Smooth muscle cell (in vitro differentiated cells): ENCODE results near the gene RPS27L. TPM values are rescaled to one million over a fixed set of nuclear protein-coding genes. Genes with fewer than 3 reads are reported as not detected.

Source experiments
- DNase-seq: peaks from one replicate; lab custom pipeline; 2025; ENCODE audit not compliant: unreplicated experiment; lab: John Stamatoyannopoulos, UW
- H2AFZ ChIP-seq: fragments of 200-600 bp; sonication (generic); 2 replicates; pipeline ENCODE4 v1.6.0; 2016; ENCODE audit warnings: antibody characterized with exemption, low read depth, mild to moderate bottlenecking
- H3F3A ChIP-seq: fragments of 200-600 bp; sonication (generic); 2 replicates; pipeline ENCODE4 v1.6.0; 2017; ENCODE audit warnings: antibody characterized with exemption, low read depth
- H3K27ac ChIP-seq: fragments of 200-600 bp; sonication (generic); 2 replicates; pipeline ENCODE4 v1.5.1; 2016; ENCODE audit warnings: low read depth, mild to moderate bottlenecking
- H3K27me3 ChIP-seq: fragments of 200-600 bp; sonication (generic); 2 replicates; pipeline ENCODE4 v1.6.1; 2016; ENCODE audit warnings: low read depth, mild to moderate bottlenecking
- H3K36me3 ChIP-seq: fragments of 200-600 bp; sonication (generic); 2 replicates; pipeline ENCODE4 v1.5.1; 2016; ENCODE audit warnings: low read depth
- H3K4me1 ChIP-seq: fragments of 200-600 bp; sonication (generic); 2 replicates; pipeline ENCODE4 v1.5.1; 2016; ENCODE audit warnings: low read depth
- H3K4me2 ChIP-seq: fragments of 200-600 bp; sonication (generic); 2 replicates; pipeline ENCODE4 v1.6.0; 2016; ENCODE audit warnings: mild to moderate bottlenecking
- H3K4me3 ChIP-seq: fragments of 200-600 bp; sonication (generic); 2 replicates; pipeline ENCODE4 v1.5.1; 2016; ENCODE audit warnings: mild to moderate bottlenecking
- H3K79me2 ChIP-seq: fragments of 200-600 bp; sonication (generic); 2 replicates; pipeline ENCODE4 v1.6.0; 2016; ENCODE audit warnings: low read depth, mild to moderate bottlenecking
- H3K9ac ChIP-seq: fragments of 200-600 bp; sonication (generic); 2 replicates; pipeline ENCODE4 v1.6.0; 2016; ENCODE audit warnings: low read depth
- H3K9me3 ChIP-seq: fragments of 200-600 bp; sonication (generic); replicated peaks from 2 replicates; pipeline ENCODE4 v1.5.1; 2016; ENCODE audit warnings: low read depth
- H4K20me1 ChIP-seq: fragments of 200-600 bp; sonication (generic); 2 replicates; pipeline ENCODE4 v1.6.0; 2016; ENCODE audit warnings: low read depth
- CTCF ChIP-seq: fragments of 200-600 bp; sonication (generic); IDR thresholded peaks from 2 replicates; pipeline ENCODE4 v1.5.1; 2017; ENCODE audit warnings: borderline replicate concordance, mild to moderate bottlenecking, antibody characterized with exemption; ENCODE audit not compliant: insufficient read depth, poor library complexity, severe bottlenecking
- WGBS: methylation state at CpG from one replicate; pipeline ENCODE4 v1.1.7; 2016; ENCODE audit warnings: low lambda C conversion rate; 5-methylcytosine and 5-hydroxymethylcytosine counted together
- polyA plus RNA-seq: library from polyadenylated mRNA; unstranded; fragments of >200 nt; fragmentation: Nextera tagmentation; extraction: Ambion mirVana; gene quantifications from 2 replicates; pipeline ENCODE4 v1.2.1, GENCODE V29; 2016
- total RNA-seq: library from RNA; depleted of rRNA; stranded (reverse); fragments of >200 nt; gene quantifications from 2 replicates; pipeline ENCODE4 v1.2.3, GENCODE V29; 2014

The RPS27L gene
- total and polyA plus RNA-seq, 2 experiments from 2014 or later, result 180 to 641 TPM

DNA sequence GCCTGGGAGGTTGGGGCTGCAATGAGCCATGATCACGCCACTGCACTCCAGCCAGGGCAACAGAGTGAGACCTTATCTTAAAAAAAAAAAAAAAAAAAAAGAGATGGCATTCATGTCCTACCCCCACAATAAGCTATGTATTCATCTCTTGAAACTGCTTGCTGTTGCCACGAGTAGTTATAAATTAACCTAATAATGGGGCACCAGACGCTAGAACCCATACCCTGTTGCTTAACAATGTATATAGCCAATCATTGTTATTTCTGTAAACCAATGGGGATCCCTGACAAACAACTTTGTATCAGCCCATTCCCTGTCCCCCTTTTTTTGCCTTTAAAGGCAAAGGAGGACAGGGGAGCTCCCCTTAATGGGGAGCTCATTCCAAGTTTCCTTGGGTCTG, 38.4 kb downstream of the RPS27L start:
- TF ChIP-seq CTCF, result no peak
- no peak overlapping the region for H3K27ac ChIP-seq
- H3K4me3 ChIP-seq, result no peak overlapping the region
- 86% methylated on average over 3 of the region's 3 CpGs for WGBS
- no peak for DNase-seq
- H3K79me2 ChIP-seq, result no peaks in the 10 kb centered on the region
- H3K9ac ChIP-seq, result no peak overlapping the region
- H3K36me3 ChIP-seq, result no peaks in the 10 kb centered on the region
- no peak overlapping the region for H2AFZ ChIP-seq
- H3K9me3 ChIP-seq, result no peaks in the 10 kb centered on the region
- H4K20me1 ChIP-seq, result peaks cover 6% of the 10 kb centered on the region
- no peaks in the 10 kb centered on the region for H3K27me3 ChIP-seq
- H3K4me1 ChIP-seq, result peaks cover 5% of the 10 kb centered on the region
- H3F3A ChIP-seq, result no peaks in the 10 kb centered on the region
- no peak overlapping the region for H3K4me2 ChIP-seq

- Histone ChIP-seq H3K27me3 (no peaks in the 10 kb centered on the region), H3K4me2 (no peak overlapping the region), H3K9ac (no peak overlapping the region), H3K79me2 (no peaks in the 10 kb centered on the region), H3K4me1 (no peaks in the 10 kb centered on the region), H4K20me1 (no peaks in the 10 kb centered on the region), H3F3A (peaks cover 11% of the 10 kb centered on the region), H2AFZ (no peak overlapping the region), H3K36me3 (no peaks in the 10 kb centered on the region), H3K27ac (no peak overlapping the region), H3K4me3 (no peak overlapping the region), H3K9me3 (no peaks in the 10 kb centered on the region)
- no peak for TF ChIP-seq CTCF
- 88% methylated on average over 2 of the region's 2 CpGs for WGBS
- DNase-seq, result no peak
These were observed 42.8 kb downstream of the RPS27L start for GRCh38 chr15:63114465-63114864.

- H3K9me3 ChIP-seq, result no peaks in the 10 kb centered on the region
- DNase-seq, result no peak
- peaks cover 15% of the 10 kb centered on the region for H3F3A ChIP-seq
- no peaks in the 10 kb centered on the region for H4K20me1 ChIP-seq
- H3K36me3 ChIP-seq, result no peaks in the 10 kb centered on the region
- TF ChIP-seq CTCF, result no peak
- H3K9ac ChIP-seq, result no peak overlapping the region
- H3K4me3 ChIP-seq, result no peak overlapping the region
- H2AFZ ChIP-seq, result no peak overlapping the region
- WGBS, result 100% methylated on average over 3 of the region's 3 CpGs
- no peaks in the 10 kb centered on the region for H3K79me2 ChIP-seq
- no peak overlapping the region for H3K4me2 ChIP-seq
- no peaks in the 10 kb centered on the region for H3K27me3 ChIP-seq
- H3K4me1 ChIP-seq, result no peaks in the 10 kb centered on the region
- no peak overlapping the region for H3K27ac ChIP-seq
These were observed 44.4 kb downstream of the RPS27L start for GRCh38 chr15:63112871-63113270.

DNA sequence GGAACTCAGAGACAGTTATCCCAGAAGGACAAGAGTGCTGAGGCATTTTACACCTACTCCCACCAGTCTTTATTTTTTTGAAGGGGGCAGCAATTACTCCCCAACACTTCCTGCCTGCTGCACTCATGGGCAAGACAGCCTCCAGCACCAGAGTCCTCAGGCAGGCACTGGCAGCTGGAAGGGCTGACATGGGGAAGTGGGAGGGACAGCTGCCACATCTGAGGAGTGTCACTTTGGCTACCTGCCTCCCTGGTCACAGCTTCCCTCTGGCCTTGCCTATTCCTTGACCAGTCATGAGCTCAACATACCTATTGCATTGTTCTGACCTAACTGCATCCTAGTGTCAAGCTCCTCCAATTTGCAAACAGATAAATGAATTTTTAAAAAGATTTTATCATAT, 45.8 kb downstream of the RPS27L start:
- no peaks in the 10 kb centered on the region for H3K36me3 ChIP-seq

More for the DNA sequence above, 45.8 kb downstream of the RPS27L start:
- H4K20me1 ChIP-seq, result no peaks in the 10 kb centered on the region
- no peaks in the 10 kb centered on the region for H3K9me3 ChIP-seq
- peaks cover 15% of the 10 kb centered on the region for H3F3A ChIP-seq
- H3K4me2 ChIP-seq, result no peak overlapping the region
- H3K27me3 ChIP-seq, result no peaks in the 10 kb centered on the region
- H2AFZ ChIP-seq, result no peak overlapping the region
- no peak overlapping the region for H3K4me3 ChIP-seq
- no peak overlapping the region for H3K27ac ChIP-seq
- no peak for TF ChIP-seq CTCF
- no peaks in the 10 kb centered on the region for H3K4me1 ChIP-seq
- DNase-seq, result no peak
- H3K9ac ChIP-seq, result no peak overlapping the region
- H3K79me2 ChIP-seq, result no peaks in the 10 kb centered on the region
